Endothelial cell of umbilical vein (primary cell): ENCODE measurements around the gene PLXNA3. TPM values are rescaled to one million over a fixed set of nuclear protein-coding genes. Genes with fewer than 3 reads are reported as not detected.

Source experiments
- BruUV-seq: library from RNA; stranded (reverse); fragments of 400-500 nt; replicated peaks from 2 replicates; lab custom pipeline; 2021; lab: Mats Ljungman, UMichigan
- CTCF ChIA-PET: fragments of 300-600, 350-600 bp; sonication (Branson Sonifier 250); formaldehyde crosslinking; loops from one replicate; lab custom pipeline; 2021; ENCODE audit warnings: antibody characterized with exemption, inconsistent platforms; lab: Charles Lee
- POLR2A ChIA-PET: fragments of 300-600, 350-600 bp; sonication (Branson Sonifier 250); formaldehyde crosslinking; loops from one replicate; lab custom pipeline; 2021; ENCODE audit warnings: antibody characterized with exemption, inconsistent platforms; lab: Charles Lee
- DNase-seq: peaks from one replicate; pipeline ENCODE4 v3.0.0-alpha.2; 2011; ENCODE audit warnings: low read depth, low spot score
- FAIRE-seq: peaks from 2 replicates; lab custom pipeline; 2011; peaks lifted over from hg19 to GRCh38; lab: Jason Lieb, UNC
- H2AFZ ChIP-seq: 2 replicates; pipeline ENCODE4 v1.6.0; 2012; ENCODE audit warnings: low read depth, low read length, control low read depth, inconsistent platforms
- H3K27ac ChIP-seq: 2 replicates; pipeline ENCODE4 v1.5.1; 2011; ENCODE audit warnings: low read depth, mild to moderate bottlenecking, control low read depth, low read length, moderate library complexity; ENCODE audit not compliant: insufficient read depth
- H3K27me3 ChIP-seq, 2 experiments: 2 replicates each; pipeline versions ENCODE4 v1.6.0 to v1.6.1; 2011; ENCODE audit warnings: low read length in 2 of 2, mixed read lengths in 1 of 2; ENCODE audit not compliant: control insufficient read depth in 2 of 2, insufficient read depth in 2 of 2
- H3K36me3 ChIP-seq, 2 experiments: 2 replicates in 1 of 2; 3 replicates in 1 of 2; pipeline ENCODE4 v1.5.1; 2011; ENCODE audit warnings: low read length in 2 of 2, mild to moderate bottlenecking in 1 of 2, moderate library complexity in 1 of 2; ENCODE audit not compliant: control insufficient read depth in 2 of 2, insufficient read depth in 2 of 2; ENCODE audit errors: extremely low read depth in 1 of 2
- H3K4me1 ChIP-seq: 3 replicates; pipeline ENCODE4 v1.5.1; 2011; ENCODE audit warnings: mild to moderate bottlenecking, low read length; ENCODE audit not compliant: control insufficient read depth, insufficient read depth; ENCODE audit errors: extremely low read depth
- H3K4me2 ChIP-seq: 2 replicates; pipeline ENCODE4 v1.6.1; 2011; ENCODE audit warnings: low read length, control low read depth, mixed read lengths; ENCODE audit not compliant: insufficient read depth
- H3K4me3 ChIP-seq, 3 experiments: fragments of 200-600 bp in 1 of 3; sonication (generic), shearing (Covaris generic) in 1 of 3; replicated peaks in 1 of 3; 2 replicates each; pipeline ENCODE4 v1.5.1; 2011 to 2016; ENCODE audit warnings: control low read depth in 3 of 3, low read length in 3 of 3, mild to moderate bottlenecking in 2 of 3, inconsistent platforms in 1 of 3, low read depth in 1 of 3, moderate library complexity in 1 of 3; ENCODE audit not compliant: insufficient read depth in 1 of 3
- H3K79me2 ChIP-seq: 2 replicates; pipeline ENCODE4 v1.6.0; 2012; ENCODE audit warnings: low read length, inconsistent platforms; ENCODE audit not compliant: control insufficient read depth, insufficient read depth
- H3K9ac ChIP-seq: replicated peaks from 2 replicates; pipeline ENCODE3; 2011; ENCODE audit warnings: low read length, control low read depth; ENCODE audit not compliant: insufficient read depth; ENCODE audit errors: extremely low read depth
- H3K9me1 ChIP-seq: replicated peaks from 3 replicates; pipeline ENCODE4 v1.6.0; 2011; ENCODE audit warnings: mild to moderate bottlenecking, low read length; ENCODE audit not compliant: control insufficient read depth, insufficient read depth; ENCODE audit errors: extremely low read depth
- H3K9me3 ChIP-seq: replicated peaks from 2 replicates; pipeline ENCODE4 v1.5.1; 2012; ENCODE audit warnings: low read length, inconsistent platforms; ENCODE audit not compliant: control insufficient read depth, insufficient read depth
- H4K20me1 ChIP-seq: replicated peaks from 2 replicates; pipeline ENCODE3; 2011; ENCODE audit warnings: mild to moderate bottlenecking, low read length; ENCODE audit not compliant: control insufficient read depth, insufficient read depth; ENCODE audit errors: extremely low read depth
- EZH2 ChIP-seq: IDR thresholded peaks from 2 replicates; pipeline ENCODE4 v1.6.1; 2012; ENCODE audit warnings: borderline replicate concordance, low read depth, mild to moderate bottlenecking, moderate library complexity, low read length, inconsistent platforms; ENCODE audit not compliant: severe bottlenecking
- FOS ChIP-seq: IDR thresholded peaks from 2 replicates; pipeline ENCODE4 v1.6.1; 2011; ENCODE audit warnings: mild to moderate bottlenecking, low read length, moderate library complexity, borderline replicate concordance; ENCODE audit not compliant: insufficient read depth
- GATA2 ChIP-seq: IDR thresholded peaks from 2 replicates; pipeline ENCODE4 v1.7.0; 2011; ENCODE audit warnings: low read depth, mild to moderate bottlenecking, moderate library complexity, mixed read lengths, low read length; ENCODE audit not compliant: insufficient read length, insufficient read depth
- JUN ChIP-seq: IDR thresholded peaks from 2 replicates; pipeline ENCODE4 v1.6.1; 2011; ENCODE audit warnings: borderline replicate concordance, low read depth; ENCODE audit not compliant: insufficient read length, insufficient read depth
- MYC ChIP-seq: IDR thresholded peaks from one replicate; pipeline ENCODE4 v1.6.1; 2011; ENCODE audit warnings: mild to moderate bottlenecking, low read depth, low read length
- POLR2A ChIP-seq: IDR thresholded peaks from 2 replicates; pipeline ENCODE4 v1.6.1; 2012; ENCODE audit warnings: low read depth, mild to moderate bottlenecking, control low read depth, low read length
- dilution Hi-C: fragments of 300-500 bp; cut with MboI; formaldehyde crosslinking; loops from one replicate; pipeline ENCODE4 v1.15.0; 2019; ENCODE audit warnings: low sequenced_read_pairs; ENCODE audit not compliant: extremely low pct_ligation_motif_present
- intact Hi-C: fragments of 100-400 bp; cut with micrococcal nuclease; formaldehyde crosslinking; loops from one replicate; pipeline ENCODE4 v1.10.0; 2022
- polyA plus RNA-seq, 4 experiments: library from polyadenylated mRNA; depleted of rRNA in 3 of 4; stranded (reverse) in 3 of 4; unstranded in 1 of 4; fragments of >200 nt; gene quantifications; 2 replicates each; pipeline versions ENCODE4 v1.2.1 to v1.2.3, GENCODE V29; 2011 to 2012; ENCODE audit warnings: missing spikeins in 1 of 4
- total RNA-seq: library from RNA; stranded (reverse); gene quantifications from 2 replicates; pipeline ENCODE4 v1.2.3, GENCODE V29; 2021
- TF ChIP-seq, protein P1 (sequence below), 2 donors: IDR thresholded peaks; 1 replicate in 1 of 2; 2 replicates in 1 of 2; pipeline ENCODE4 v1.5.1; 2011; ENCODE audit warnings: low read length in 2 of 2, mild to moderate bottlenecking in 2 of 2, moderate library complexity in 2 of 2, control low read depth in 1 of 2, inconsistent platforms in 1 of 2, low read depth in 1 of 2; ENCODE audit not compliant: insufficient read depth in 1 of 2; ENCODE audit errors: extremely low read depth in 1 of 2
- TF ChIP-seq, protein P2 (sequence below): IDR thresholded peaks from 2 replicates; pipeline ENCODE4 v1.6.1; 2011; ENCODE audit not compliant: insufficient read depth, insufficient read length

The PLXNA3 gene
- total and polyA plus RNA-seq, 2 donors (not counting 3 experiments of a cell fraction or from before 2014, with no cell fraction given): 56.8 to 58.6 TPM

DNA sequence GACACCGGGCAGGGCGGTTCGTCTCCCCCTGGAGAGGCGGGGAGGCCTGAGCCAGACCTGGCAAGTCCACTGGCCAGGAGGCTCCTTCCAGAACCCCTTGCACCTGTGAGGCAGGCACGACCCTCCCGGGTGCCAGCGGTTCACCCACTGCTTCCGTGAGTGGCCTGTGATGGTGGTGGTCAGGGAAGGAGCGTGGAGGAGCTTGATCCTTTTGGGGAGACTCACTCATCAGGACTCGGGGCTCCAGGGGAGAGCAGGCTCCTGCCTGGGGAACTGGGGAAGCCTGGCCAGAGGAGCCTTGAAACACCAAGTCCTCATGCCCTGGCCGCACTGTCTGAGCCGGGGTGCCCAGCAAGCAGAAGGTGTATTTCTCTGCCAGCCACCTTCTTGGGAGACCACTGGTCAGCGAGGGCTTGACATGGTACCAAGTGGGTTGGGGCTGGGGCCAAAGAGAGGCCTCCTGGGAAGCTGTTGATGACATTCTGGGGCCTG is 13.3 kb upstream of the PLXNA3 start:
- Histone ChIP-seq H3K27me3 (no peaks in the 10 kb centered on the region), H3K4me3 (peak overlapping the region; percentile 35 to 69 (median 50)), H3K9me3 (no peaks in the 10 kb centered on the region), H3K79me2 (peaks cover 39% of the 10 kb centered on the region), H3K36me3 (peaks cover 4 to 44% of the 10 kb centered on the region in 2 experiments), H3K4me1 (peaks cover 8% of the 10 kb centered on the region), H4K20me1 (no peaks in the 10 kb centered on the region), H2AFZ (no peak overlapping the region), H3K9me1 (no peaks in the 10 kb centered on the region), H3K4me2 (peak overlapping the region; percentile 74), H3K27ac (peak overlapping the region; percentile 63), H3K9ac (peak overlapping the region; percentile 84)
- DNase-seq (no peak), FAIRE-seq (no peak)
- BruUV-seq: no TSS peak
- POLR2A ChIA-PET: no interaction called here
- intact Hi-C loops: loop anchor here (5.0 kb wide), 2 partner anchors 32 to 38 kb away; partner anchors contain the start of genes DNASE1L1 and LAGE3
- TF ChIP-seq POLR2A (no peak), EZH2 (no peak)
- CTCF ChIA-PET: interaction anchor here (1.1 to 1.5 kb wide), 2 partner anchors 46 to 83 kb away, joined by 4 read pairs; partner anchors contain the start of gene RPL10
- dilution Hi-C loops: no loop called here

DNA sequence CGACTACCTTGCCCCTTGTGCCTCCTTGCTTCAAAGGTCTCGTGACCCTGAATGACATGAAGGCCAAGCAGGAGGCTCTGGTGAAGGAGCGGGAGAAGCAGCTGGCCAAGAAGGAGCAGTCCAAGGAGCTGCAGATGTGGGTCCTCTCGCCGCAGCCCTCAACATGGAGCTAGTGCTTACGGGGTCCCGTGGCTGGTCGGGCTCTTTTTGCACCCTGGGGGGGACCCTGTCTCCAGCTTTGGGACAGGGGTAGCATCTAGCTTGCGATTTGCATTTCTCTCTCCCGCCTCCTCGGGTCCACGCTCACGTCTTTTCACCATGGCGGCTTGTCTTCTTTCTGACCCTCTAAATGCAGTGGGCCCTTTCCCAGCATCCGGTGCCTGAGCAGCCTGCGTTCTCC is 12.3 kb upstream of the PLXNA3 start:
- ChIA-PET POLR2A (interaction anchor here (0.8 kb wide), 1 partner anchor 13 kb away, joined by 3 read pairs; no protein-coding TSS in a partner anchor), CTCF (no interaction called here)
- H3K9me3 ChIP-seq: no peaks in the 10 kb centered on the region
- H3K27ac ChIP-seq: no peak overlapping the region
- FAIRE-seq: no peak
- H2AFZ ChIP-seq: no peak overlapping the region
- TF ChIP-seq, protein P1, sequence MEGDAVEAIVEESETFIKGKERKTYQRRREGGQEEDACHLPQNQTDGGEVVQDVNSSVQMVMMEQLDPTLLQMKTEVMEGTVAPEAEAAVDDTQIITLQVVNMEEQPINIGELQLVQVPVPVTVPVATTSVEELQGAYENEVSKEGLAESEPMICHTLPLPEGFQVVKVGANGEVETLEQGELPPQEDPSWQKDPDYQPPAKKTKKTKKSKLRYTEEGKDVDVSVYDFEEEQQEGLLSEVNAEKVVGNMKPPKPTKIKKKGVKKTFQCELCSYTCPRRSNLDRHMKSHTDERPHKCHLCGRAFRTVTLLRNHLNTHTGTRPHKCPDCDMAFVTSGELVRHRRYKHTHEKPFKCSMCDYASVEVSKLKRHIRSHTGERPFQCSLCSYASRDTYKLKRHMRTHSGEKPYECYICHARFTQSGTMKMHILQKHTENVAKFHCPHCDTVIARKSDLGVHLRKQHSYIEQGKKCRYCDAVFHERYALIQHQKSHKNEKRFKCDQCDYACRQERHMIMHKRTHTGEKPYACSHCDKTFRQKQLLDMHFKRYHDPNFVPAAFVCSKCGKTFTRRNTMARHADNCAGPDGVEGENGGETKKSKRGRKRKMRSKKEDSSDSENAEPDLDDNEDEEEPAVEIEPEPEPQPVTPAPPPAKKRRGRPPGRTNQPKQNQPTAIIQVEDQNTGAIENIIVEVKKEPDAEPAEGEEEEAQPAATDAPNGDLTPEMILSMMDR (IDR thresholded peaks at IDR 0.05; ENCODE audit: extremely low read depth in 1 of 2, insufficient read depth in 1 of 2, low read depth in 1 of 2, low read length in 2 of 2): no peak
- TF ChIP-seq, protein P2, sequence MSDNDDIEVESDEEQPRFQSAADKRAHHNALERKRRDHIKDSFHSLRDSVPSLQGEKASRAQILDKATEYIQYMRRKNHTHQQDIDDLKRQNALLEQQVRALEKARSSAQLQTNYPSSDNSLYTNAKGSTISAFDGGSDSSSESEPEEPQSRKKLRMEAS: no peak
- TF ChIP-seq GATA2 (no peak), MYC (no peak), FOS (no peak), JUN (no peak)
- H3K79me2 ChIP-seq: peaks cover 29% of the 10 kb centered on the region
- no peaks in the 10 kb centered on the region for H3K9me1 ChIP-seq
- intact Hi-C loops (no loop called here), dilution Hi-C loops (no loop called here)
- BruUV-seq: no TSS peak
- H3K4me2 ChIP-seq: no peak overlapping the region
- peaks cover under 1 to 46% of the 10 kb centered on the region in 2 experiments for H3K36me3 ChIP-seq
- no peak for DNase-seq
- peaks cover 8% of the 10 kb centered on the region for H3K4me1 ChIP-seq
- no peaks in the 10 kb centered on the region for H4K20me1 ChIP-seq
- H3K9ac ChIP-seq: no peak overlapping the region
- H3K4me3 ChIP-seq: no peak overlapping the region
- H3K27me3 ChIP-seq: no peaks in the 10 kb centered on the region
